Esophagus squamous epithelium (tissue), 5 donors: ENCODE measurements around the gene NECTIN1. TPM values are rescaled to one million over a fixed set of nuclear protein-coding genes. Genes with fewer than 3 reads are reported as not detected.

Source experiments
- DNase-seq: peaks from one replicate; lab custom pipeline; 2025; lab: John Stamatoyannopoulos, UW
- H3K27ac ChIP-seq, 4 donors: fragments of 200-600 bp; sonication (generic); one replicate each; pipeline ENCODE4 v1.5.1; 2016 to 2019; ENCODE audit warnings: mild to moderate bottlenecking in 1 of 4
- H3K27me3 ChIP-seq, 4 donors: fragments of 200-600 bp; sonication (generic); 1 replicate in 3 of 4; 2 replicates in 1 of 4; pipeline versions ENCODE4 v1.5.1 to v1.6.0; 2017 to 2021; ENCODE audit warnings: antibody characterized with exemption in 1 of 4
- H3K36me3 ChIP-seq, 3 donors: fragments of 200-600 bp; sonication (generic); one replicate each; pipeline ENCODE4 v1.5.1; 2016 to 2019
- H3K4me1 ChIP-seq, 3 donors: fragments of 200-600 bp; sonication (generic); one replicate each; pipeline ENCODE4 v1.5.1; 2017 to 2019
- H3K4me3 ChIP-seq, 4 donors: fragments of 200-600 bp; sonication (generic); 1 replicate in 3 of 4; 2 replicates in 1 of 4; pipeline ENCODE4 v1.5.1; 2016 to 2019; ENCODE audit warnings: mild to moderate bottlenecking in 2 of 4, moderate library complexity in 1 of 4
- H3K9me3 ChIP-seq, 3 donors: fragments of 200-600 bp; sonication (generic); one replicate each; pipeline ENCODE4 v1.5.1; 2016 to 2019
- POLR2A ChIP-seq, 4 donors: fragments of 450-650 bp; IDR thresholded peaks; one replicate each; pipeline ENCODE4 v1.6.1; 2017; ENCODE audit warnings: antibody characterized with exemption in 4 of 4, mild to moderate bottlenecking in 4 of 4, moderate library complexity in 3 of 4
- WGBS, 2 donors: methylation state at CpG; one replicate each; pipeline ENCODE4 v1.1.5; 2018; 5-methylcytosine and 5-hydroxymethylcytosine counted together
- intact Hi-C: fragments of 100-400 bp; cut with DNase I; formaldehyde crosslinking; loops from one replicate; pipeline ENCODE4 v1.15.0; 2022
- total RNA-seq, 4 donors: library from RNA; depleted of rRNA; stranded (reverse); fragments of >200 nt; gene quantifications; one replicate each; pipeline ENCODE4 v1.1.0, GENCODE V29; 2016
- TF ChIP-seq, protein P1 (sequence below), 6 experiments: fragments of 450-650 bp in 4 of 6; fragments of 200-600 bp in 2 of 6; sonication (generic) in 2 of 6; IDR thresholded peaks; one replicate each; pipeline ENCODE4 v1.5.1; 2016 to 2019; ENCODE audit warnings: antibody characterized with exemption in 6 of 6, mild to moderate bottlenecking in 4 of 6, moderate library complexity in 4 of 6
- donor health status: DM: yes; HTN: yes; CAD: no.

The NECTIN1 gene
- total RNA-seq, 4 donors from 2014 or later, result 72.5 to 163 (median 117) TPM

DNA sequence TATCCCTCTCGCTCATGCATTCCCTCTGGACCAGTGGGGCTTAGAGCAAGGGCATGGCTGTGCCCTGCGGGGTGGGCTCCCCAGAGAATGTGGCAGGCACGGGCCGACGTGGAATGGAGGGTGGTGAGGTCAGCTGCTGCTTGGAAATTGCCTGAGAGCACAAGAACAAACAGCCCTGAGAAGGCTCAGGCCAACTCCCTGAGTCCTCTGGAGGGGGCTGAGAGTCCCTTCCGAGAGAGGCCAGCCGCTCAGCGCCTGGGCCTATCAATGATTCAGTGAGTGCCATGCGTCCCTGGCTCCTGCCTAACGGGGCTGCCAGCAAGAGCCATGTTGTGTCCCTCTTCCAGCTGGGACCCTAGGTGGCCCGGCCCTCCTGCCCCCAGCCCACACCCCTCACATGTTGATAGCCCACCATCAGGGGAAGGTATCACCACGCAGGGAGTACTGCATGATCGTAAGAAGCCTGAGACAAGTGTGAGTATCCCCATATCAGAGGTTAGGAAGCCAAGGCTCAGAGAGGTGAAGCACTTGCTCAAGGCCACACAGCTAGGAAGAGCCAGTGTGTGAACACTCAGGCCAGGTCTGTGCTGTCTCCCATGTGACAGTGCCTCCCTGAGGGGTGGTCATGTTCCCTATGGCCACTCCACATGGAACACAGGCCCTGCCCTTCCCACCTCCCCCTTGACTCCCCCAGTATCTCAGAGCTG, 55.8 kb downstream of the NECTIN1 start:
- no peak for DNase-seq
- Histone ChIP-seq H3K36me3 (peaks cover 24 to 98% (median 36%) of the 10 kb centered on the region in 3 donors), H3K27ac (peak overlapping the region; percentile 48 to 66 (median 64)), H3K9me3 (no peaks in the 10 kb centered on the region), H3K4me1 (peaks cover 33 to 97% (median 39%) of the 10 kb centered on the region in 3 donors), H3K4me3 (no peak overlapping the region), H3K27me3 (no peaks in the 10 kb centered on the region)
- TF ChIP-seq, protein P1, sequence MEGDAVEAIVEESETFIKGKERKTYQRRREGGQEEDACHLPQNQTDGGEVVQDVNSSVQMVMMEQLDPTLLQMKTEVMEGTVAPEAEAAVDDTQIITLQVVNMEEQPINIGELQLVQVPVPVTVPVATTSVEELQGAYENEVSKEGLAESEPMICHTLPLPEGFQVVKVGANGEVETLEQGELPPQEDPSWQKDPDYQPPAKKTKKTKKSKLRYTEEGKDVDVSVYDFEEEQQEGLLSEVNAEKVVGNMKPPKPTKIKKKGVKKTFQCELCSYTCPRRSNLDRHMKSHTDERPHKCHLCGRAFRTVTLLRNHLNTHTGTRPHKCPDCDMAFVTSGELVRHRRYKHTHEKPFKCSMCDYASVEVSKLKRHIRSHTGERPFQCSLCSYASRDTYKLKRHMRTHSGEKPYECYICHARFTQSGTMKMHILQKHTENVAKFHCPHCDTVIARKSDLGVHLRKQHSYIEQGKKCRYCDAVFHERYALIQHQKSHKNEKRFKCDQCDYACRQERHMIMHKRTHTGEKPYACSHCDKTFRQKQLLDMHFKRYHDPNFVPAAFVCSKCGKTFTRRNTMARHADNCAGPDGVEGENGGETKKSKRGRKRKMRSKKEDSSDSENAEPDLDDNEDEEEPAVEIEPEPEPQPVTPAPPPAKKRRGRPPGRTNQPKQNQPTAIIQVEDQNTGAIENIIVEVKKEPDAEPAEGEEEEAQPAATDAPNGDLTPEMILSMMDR (IDR thresholded peaks at IDR 0.05), result no peak
- no peak for TF ChIP-seq POLR2A (IDR thresholded peaks at IDR 0.05)
- 71 to 73% methylated on average over 1 to 6 of the region's 13 CpGs for WGBS, 2 donors
- intact Hi-C loops, result no loop called here

DNA sequence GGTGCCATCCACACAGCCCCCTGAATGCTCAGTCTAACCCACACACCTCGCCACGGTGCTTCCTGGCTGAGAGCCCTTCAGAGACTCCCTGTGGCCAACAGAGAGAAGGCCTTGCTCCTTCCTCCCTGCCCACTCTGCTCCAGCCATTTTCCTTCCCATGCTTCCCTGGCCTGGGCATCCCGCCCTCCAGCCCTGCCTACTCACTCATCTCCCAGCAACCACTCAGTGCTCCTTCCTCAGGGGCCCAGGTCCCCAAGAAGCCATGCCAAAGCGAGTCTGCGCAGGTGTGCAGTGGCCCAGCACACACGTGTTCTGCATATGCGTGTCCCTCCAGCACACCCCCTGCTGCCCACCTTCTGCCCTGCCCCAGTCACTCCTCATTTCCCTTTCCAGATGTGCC, 56.4 kb downstream of the NECTIN1 start:
- intact Hi-C loops, result no loop called here
- Histone ChIP-seq H3K4me1 (peaks cover 33 to 98% (median 39%) of the 10 kb centered on the region in 3 donors), H3K36me3 (peaks cover 18 to 98% (median 30%) of the 10 kb centered on the region in 3 donors), H3K9me3 (no peaks in the 10 kb centered on the region), H3K4me3 (no peak overlapping the region), H3K27ac (peak overlapping the region; percentile 48 to 66 (median 64)), H3K27me3 (no peaks in the 10 kb centered on the region)
- no peak for TF ChIP-seq POLR2A (IDR thresholded peaks at IDR 0.05)
- TF ChIP-seq, protein P1 (IDR thresholded peaks at IDR 0.05), result no peak
- whole genome bisulfite sequencing, 2 donors, result 56 to 100% methylated on average over 1 to 7 of the region's 7 CpGs
- DNase-seq, result no peak

DNA sequence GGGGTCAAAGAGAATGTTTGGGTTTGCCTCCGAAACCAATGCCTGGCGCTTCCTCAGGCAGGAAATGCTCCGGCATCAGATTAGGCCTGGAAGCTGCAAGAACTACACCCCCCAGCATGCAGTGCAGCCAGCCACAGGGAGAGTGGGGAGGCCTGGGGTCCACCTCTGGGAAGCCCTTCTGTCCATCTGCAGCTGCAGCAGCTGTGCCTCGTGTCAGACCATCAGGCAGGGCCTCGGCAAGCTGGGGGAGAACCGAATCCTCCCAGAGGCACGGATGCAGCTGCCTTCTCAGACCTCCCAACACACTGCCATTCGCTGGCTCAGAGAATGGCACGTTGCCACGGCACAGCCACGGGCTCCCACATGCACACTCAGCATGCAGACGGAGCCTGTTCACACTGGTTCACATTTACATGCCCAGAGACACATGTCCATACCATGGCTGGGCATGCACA, 57.4 kb downstream of the NECTIN1 start:
- no peak for DNase-seq
- WGBS, 2 donors, result 40% methylated on average over 2 of the region's 12 CpGs; no CpG with 5 or more reads in 1 of the 2 donors
- intact Hi-C loops, result no loop called here
- Histone ChIP-seq H3K9me3 (no peaks in the 10 kb centered on the region), H3K27me3 (no peaks in the 10 kb centered on the region), H3K4me1 (peaks cover 42 to 98% (median 44%) of the 10 kb centered on the region in 3 donors), H3K4me3 (no peak overlapping the region), H3K27ac (peak overlapping the region; percentile 48 to 66 (median 64)), H3K36me3 (peaks cover 11 to 94% (median 23%) of the 10 kb centered on the region in 3 donors)
- TF ChIP-seq, protein P1 (IDR thresholded peaks at IDR 0.05), result no peak
- no peak for TF ChIP-seq POLR2A (IDR thresholded peaks at IDR 0.05)

DNA sequence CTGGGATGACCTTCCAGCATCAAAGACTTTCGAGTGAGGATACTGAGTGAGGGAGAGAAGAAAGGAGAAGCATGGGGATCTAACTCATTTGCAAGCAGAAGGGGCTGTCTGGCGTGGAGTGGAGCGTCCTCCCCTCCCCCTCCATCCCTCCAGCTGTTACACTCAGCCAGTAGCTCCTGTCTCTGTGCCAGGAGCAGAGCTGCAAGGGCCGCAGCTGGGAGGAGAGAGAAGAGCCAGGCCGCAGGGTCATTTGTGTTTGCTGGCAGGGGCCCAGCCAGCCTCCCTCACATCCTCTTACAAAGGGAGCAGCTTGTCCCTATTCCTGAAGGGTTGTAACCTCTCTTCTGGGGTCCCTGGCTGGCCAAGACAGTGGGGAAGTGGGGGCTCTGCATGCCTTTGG, 57.9 kb downstream of the NECTIN1 start:
- 37 to 40% methylated on average over 3 to 5 of the region's 5 CpGs for WGBS, 2 donors
- DNase-seq, result no peak
- intact Hi-C loops, result no loop called here
- Histone ChIP-seq H3K9me3 (no peaks in the 10 kb centered on the region), H3K27me3 (no peaks in the 10 kb centered on the region), H3K36me3 (peaks cover 11 to 91% (median 18%) of the 10 kb centered on the region in 3 donors), H3K27ac (peak overlapping the region; percentile 48 to 66 (median 64)), H3K4me3 (no peak overlapping the region), H3K4me1 (peaks cover 46 to 98% (median 47%) of the 10 kb centered on the region in 3 donors)
- no peak for TF ChIP-seq POLR2A (IDR thresholded peaks at IDR 0.05)

DNA sequence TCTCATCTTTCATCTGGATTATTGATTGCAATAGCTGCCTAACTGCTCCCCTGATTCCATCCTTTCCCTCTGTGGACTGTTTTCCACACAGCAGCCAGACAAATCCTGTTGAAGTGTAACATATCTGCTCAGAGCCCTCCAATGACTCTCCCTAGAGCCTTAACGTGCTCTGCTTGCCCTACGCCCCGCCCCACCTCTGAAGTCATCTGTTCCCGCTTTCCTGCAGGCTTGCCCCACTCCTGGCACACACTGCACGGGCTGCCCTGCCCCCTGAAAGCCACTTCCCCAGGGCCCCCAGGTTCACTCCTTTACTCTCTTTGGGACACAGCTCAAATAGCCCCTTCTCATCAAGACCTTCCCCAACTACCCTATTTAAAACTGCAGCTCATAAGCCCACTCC, 59.5 kb downstream of the NECTIN1 start:
- Histone ChIP-seq H3K36me3 (peaks cover 0 to 91% (median 9%) of the 10 kb centered on the region in 3 donors), H3K4me3 (no peak overlapping the region), H3K4me1 (peaks cover 42 to 97% (median 47%) of the 10 kb centered on the region in 3 donors), H3K27ac (peak overlapping the region in 2 of 4 donors; percentile 46 to 53), H3K27me3 (no peaks in the 10 kb centered on the region), H3K9me3 (no peaks in the 10 kb centered on the region)
- DNase-seq, result no peak
- 55 to 79% methylated on average over 5 of the region's 5 CpGs for WGBS, 2 donors
- TF ChIP-seq, protein P1 (IDR thresholded peaks at IDR 0.05), result no peak
- TF ChIP-seq POLR2A (IDR thresholded peaks at IDR 0.05), result no peak
- intact Hi-C loops, result loop anchor here (5.0 to 10.0 kb wide), 2 partner anchors 63 to 435 kb away; no protein-coding TSS in a partner anchor
